ENCODE data around the gene ANKDD1B.
"Not testable (repeated sequence)": the region's sequence is repeated elsewhere in the genome, so short reads cannot be mapped to it uniquely, and the experiment has no call there.

The ANKDD1B gene

GRCh38 chr5:75611311-75612225, at the start of gene ANKDD1B:
ANKDD1B (plus strand) TSS chr5:75611453; CDS start chr5:75611635, 182 bp downstream.
- DNase-seq, result no peak

DNA sequence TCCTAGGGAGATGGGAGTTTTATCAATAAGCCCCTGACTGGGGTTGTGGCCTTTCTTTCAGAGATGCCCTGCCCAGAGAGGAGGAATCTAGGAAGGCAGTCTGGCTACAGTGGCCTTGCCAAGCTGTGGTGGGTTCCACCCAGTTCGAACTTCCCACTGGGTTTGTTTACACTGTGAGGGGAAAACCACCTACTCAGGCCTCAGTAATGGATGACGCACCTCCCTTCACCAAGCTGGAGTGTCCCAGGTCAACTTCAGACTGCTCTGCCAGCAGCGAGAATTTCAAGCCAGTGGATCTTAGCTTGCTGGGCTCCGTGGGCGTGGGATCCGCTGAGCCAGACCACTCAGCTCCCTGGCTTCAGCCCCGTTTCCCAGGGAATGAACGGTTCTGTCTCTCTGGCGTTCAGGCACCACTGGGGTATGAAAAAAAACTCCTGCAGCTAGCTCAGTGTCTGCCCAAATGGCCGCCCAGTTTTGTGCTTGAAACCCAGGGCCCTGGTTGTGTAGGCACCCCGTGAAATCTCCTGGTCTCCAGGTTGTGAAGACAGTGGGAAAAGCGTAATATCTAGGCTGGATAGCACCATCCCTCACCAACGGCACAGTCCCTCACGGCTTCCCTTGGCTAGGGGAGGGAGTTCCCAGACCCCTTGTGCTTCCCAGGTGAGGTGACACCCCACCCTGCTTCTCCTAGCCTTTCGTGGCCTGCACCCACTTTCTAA, 45.1 kb upstream of the ANKDD1B start:
- not testable (repeated sequence) for DNase-seq

GRCh38 chr5:75566710-75567309, 44.4 kb upstream of the ANKDD1B start:
- no peak for DNase-seq

DNA sequence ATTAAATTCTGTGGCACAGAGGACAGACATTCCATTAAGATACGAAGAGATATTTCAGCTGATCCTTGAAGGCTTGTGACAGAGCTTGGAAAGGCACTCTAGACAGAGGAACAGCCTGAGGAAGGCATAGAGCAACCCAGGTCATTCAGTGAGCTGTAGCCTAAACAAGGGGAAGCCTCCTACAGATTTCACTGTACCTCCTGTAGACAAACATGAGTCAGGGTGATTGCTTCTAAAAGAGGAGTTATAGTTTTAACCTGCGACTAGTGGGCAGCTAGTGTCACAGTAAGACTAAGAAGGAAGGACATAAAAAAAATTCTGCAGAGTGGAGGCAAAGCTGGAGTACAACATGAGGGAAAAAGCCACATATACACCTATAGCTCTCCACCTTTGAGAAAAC, 43.5 kb upstream of the ANKDD1B start:
- no peak for DNase-seq

GRCh38 chr5:75568202-75568601, 43.1 kb upstream of the ANKDD1B start:
- no peak for DNase-seq

GRCh38 chr5:75571547-75571946, 39.7 kb upstream of the ANKDD1B start:
- DNase-seq, result no peak

DNA sequence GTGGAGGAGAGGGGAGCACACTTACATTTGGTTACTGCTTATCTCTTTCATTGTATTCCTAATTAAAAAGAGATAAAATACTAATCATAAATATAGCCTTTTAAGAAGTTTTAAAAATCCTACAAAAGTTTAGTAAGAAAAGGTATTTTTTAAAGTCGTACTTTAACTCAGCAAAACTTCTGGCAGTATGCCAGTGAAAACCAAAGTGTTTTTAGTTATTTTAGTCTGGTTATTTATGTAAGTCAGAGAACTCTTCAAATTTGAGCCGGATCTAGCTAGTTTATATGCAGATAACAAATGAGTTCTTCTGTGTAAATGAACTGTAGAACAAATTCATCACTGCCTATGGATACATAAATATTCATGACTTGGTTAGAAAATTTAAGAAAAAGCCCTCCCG, 36.5 kb upstream of the ANKDD1B start:
- no peak for DNase-seq

GRCh38 chr5:75578280-75578679, 33.0 kb upstream of the ANKDD1B start:
- DNase-seq, result not testable (repeated sequence)

DNA sequence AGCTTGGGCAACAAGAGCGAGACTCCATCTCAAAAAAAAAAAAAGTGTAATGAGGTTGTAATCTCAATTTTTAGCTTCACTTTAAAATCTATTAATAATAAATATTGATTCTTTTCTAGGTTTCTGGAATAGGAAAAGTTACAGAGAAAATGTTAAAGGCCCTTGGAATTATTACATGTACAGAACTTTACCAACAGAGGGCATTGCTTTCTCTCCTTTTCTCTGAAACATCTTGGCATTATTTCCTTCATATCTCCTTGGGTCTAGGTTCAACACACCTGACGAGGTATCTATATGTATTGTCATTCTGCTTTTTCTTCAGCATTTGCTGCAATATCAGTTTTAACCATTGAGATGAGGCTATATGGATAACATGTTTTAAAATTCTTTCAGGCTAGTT, 26.6 kb upstream of the ANKDD1B start:
- no peak for DNase-seq

GRCh38 chr5:75588666-75589065, 22.6 kb upstream of the ANKDD1B start:
- DNase-seq, result no peak

- DNase-seq, result no peak
Observed at GRCh38 chr5:75600535-75600934, 10.7 kb upstream of the ANKDD1B start.

GRCh38 chr5:75601567-75601966, 9.7 kb upstream of the ANKDD1B start:
- DNase-seq, result no peak

DNA sequence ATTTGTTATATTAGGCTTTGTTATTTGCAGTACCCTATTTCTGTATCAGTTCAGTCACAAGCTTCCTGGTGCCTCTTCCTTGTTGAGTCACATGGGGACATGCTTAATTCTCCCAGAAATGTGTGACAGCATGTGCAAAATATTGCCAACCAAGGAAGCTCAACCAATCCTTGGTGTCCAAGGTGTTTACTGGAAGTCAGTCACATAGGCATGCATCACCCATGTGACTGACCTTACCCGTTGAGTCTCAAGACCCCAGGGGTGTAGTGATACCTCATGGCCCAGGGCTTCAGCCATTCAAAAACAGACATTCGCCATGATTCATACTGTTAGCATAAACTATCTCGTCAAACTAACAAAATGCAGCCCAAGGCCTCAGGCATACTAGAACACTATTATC, 9.3 kb upstream of the ANKDD1B start:
- DNase-seq, result no peak

DNA sequence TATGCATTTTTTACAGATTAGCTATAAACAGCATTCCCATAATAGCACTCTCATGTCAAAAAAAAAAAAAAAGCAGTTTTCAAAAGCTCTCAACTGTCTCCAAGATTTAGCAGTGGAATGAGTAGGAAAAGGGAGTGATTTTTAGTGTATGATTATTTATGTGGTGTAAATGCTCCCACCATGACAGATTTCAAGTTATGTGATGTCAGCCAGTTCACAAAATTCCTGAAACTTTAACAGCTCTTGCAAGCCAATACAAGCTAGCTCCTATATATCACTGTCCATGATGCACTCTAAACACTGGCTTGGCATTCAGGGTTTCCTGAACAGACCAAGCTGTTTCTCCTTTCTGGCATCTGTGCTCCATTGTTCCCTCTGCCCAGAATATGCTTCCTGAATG, 7.9 kb upstream of the ANKDD1B start:
- no peak for DNase-seq

DNA sequence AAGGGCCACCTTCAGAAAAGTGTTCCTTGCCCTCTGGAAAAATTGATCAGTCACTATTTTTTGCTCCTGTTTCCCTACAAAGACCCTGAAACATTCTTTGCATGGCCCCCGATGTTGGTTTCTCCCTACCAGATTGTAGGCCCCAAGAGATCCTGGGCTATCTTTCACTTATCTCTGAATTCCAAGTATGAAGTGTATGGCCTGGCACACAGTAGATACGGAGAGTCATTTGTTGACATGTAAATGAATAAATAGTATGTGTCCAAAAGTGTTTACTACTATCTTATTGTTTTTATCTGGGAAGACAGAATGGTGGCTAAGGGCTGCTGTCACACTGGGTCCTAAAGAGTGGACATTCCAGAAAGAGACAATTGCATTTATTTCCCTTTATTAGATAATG, 7.4 kb upstream of the ANKDD1B start:
- DNase-seq, result no peak

- DNase-seq, result not testable (repeated sequence)
Observed at GRCh38 chr5:75607341-75607740, 3.9 kb upstream of the ANKDD1B start.

DNA sequence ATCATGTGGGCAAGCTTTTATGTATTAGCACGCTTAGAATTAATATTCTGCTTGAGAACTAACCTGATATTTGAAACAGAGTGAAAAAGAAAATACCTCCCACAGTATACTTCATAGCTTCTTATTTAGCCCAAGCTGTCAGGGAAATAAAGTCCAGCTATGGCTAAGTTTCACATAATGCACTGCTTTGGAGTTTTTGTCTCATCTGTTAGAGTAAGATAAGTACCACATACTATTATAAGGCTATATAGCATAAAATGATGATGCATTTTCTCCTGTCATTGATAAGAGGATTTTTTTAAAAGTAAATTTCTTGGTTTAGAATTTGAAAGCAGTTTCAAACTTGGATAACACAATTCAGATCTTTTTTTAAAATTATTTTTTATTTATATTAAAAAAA, 2.4 kb upstream of the ANKDD1B start:
- no peak for DNase-seq

- DNase-seq, result no peak
Observed at GRCh38 chr5:75610201-75610600, 1.1 kb upstream of the ANKDD1B start.

GRCh38 chr5:75610859-75611310, 368 bp upstream of the ANKDD1B start:
- DNase-seq, result not testable (repeated sequence)

DNA sequence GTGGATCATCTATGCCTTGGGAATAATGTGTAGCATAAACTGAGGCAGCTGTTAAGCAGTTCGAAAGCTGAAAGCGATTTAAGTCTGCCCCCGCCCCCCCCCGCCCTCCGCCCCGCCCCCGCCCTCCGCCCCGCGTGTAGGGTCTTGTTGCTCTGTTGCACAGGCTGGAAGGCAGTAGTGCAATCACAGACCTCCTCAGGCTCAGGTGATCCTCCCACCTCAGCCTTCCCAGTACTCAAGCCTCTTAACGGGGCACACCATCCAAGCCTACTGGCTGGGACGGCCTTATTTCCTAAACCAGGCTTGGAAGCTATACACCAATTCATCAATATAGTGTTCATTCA, 945 bp downstream of the ANKDD1B start:
- DNase-seq, result no peak

DNA sequence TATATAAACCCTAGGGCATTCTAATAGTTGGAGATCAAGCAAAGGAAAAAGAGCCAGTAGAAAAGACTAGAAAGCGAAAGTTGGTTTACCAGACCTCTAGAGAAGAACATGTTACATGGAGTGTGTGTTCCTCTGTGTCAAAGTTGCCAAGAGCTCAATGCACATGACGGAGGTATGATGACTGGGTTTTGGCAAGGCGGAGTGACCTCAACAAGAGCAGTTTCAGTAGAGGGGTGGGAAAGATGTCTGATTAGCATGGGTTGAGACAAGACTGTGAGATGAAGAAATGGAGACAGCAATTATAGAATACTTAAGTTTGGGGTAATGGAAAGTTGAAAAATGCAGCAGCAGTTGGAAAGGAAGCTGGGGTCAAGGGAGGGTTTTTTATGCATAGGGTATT, 1.6 kb downstream of the ANKDD1B start:
- DNase-seq, result no peak

GRCh38 chr5:75614176-75614575, 2.9 kb downstream of the ANKDD1B start:
- no peak for DNase-seq

DNA sequence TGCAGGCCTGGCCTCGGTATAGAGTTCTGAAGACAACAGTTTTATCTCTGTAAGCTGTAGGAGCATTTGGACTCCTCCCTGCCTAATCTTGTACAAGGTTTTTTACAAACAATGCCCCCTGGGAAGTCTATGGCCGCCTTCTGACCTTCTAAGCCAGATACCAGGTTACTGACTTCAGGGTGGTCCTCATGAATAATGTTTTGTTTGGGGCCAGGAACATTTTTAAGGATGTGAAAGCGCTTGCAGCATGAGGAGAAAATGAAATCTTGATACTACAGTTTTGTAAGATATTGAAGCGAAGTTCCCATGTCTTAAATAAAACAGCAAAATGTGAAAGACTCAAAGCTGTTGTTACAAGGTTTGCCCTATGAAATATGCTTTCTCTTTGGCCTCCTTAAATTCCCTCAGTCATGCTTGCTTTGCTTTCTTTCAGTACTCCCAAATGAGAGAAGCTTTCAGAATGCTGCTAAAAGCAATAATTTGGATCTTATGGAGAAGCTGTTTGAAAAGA, 5.2 kb downstream of the ANKDD1B start:
- no peak for DNase-seq
